SK-N-SH (cell line): ENCODE results near the gene RBM17. TPM values are rescaled to one million over a fixed set of nuclear protein-coding genes. Genes with fewer than 3 reads are reported as not detected.

Experiments used
- CTCF ChIA-PET: fragments of 300-600, 350-600 bp; formaldehyde crosslinking; extraction: SDS; loops from one replicate; lab custom pipeline; 2021; lab: Yijun Ruan, JAX
- POLR2A ChIA-PET: fragments of 350-600 bp; sonication (Branson Sonifier 250); formaldehyde crosslinking; extraction: SDS; loops from one replicate; lab custom pipeline; 2020; ENCODE audit warnings: antibody characterized with exemption, inconsistent platforms; lab: Yijun Ruan, JAX
- DNase-seq: peaks from one replicate; pipeline ENCODE4 v3.0.0; 2012
- H2AFZ ChIP-seq: fragments of 200-600 bp; sonication (generic); 2 replicates; pipeline ENCODE4 v1.8.1; 2016; ENCODE audit warnings: antibody characterized with exemption, mild to moderate bottlenecking, low read depth
- H3F3A ChIP-seq: fragments of 200-600 bp; sonication (generic); replicated peaks from 2 replicates; pipeline ENCODE3; 2016; ENCODE audit warnings: antibody characterized with exemption, mild to moderate bottlenecking; ENCODE audit not compliant: insufficient read depth
- H3K27ac ChIP-seq, 2 experiments: fragments of 200-500 bp in 1 of 2; fragments of 200-600 bp in 1 of 2; sonication (Bioruptor generic) in 1 of 2; sonication (generic), shearing (Covaris generic) in 1 of 2; 2 replicates each; pipeline versions ENCODE4 v1.5.1 to v1.6.1; 2014 to 2016; ENCODE audit warnings: low read depth in 2 of 2, inconsistent platforms in 1 of 2, low read length in 1 of 2, mild to moderate bottlenecking in 1 of 2, mixed read lengths in 1 of 2
- H3K27me3 ChIP-seq: fragments of 200-600 bp; sonication (generic), shearing (Covaris generic); 2 replicates; pipeline ENCODE4 v1.6.1; 2016; ENCODE audit warnings: mixed run types; ENCODE audit not compliant: insufficient read depth
- H3K36me3 ChIP-seq, 2 experiments: fragments of 200-500 bp in 1 of 2; fragments of 200-600 bp in 1 of 2; sonication (Bioruptor generic) in 1 of 2; sonication (generic) in 1 of 2; replicated peaks in 1 of 2; 2 replicates each; pipeline versions ENCODE3 to v1.5.1; 2014 to 2016; ENCODE audit warnings: low read length in 1 of 2, mild to moderate bottlenecking in 1 of 2; ENCODE audit not compliant: insufficient read depth in 2 of 2, control insufficient read depth in 1 of 2
- H3K4me1 ChIP-seq, 2 experiments: fragments of 200-500 bp in 1 of 2; fragments of 200-600 bp in 1 of 2; sonication (Bioruptor generic) in 1 of 2; sonication (generic), shearing (Covaris generic) in 1 of 2; 2 replicates each; pipeline versions ENCODE4 v1.5.1 to v1.6.1; 2014 to 2016; ENCODE audit warnings: low read depth in 1 of 2, low read length in 1 of 2, mixed run types in 1 of 2; ENCODE audit not compliant: insufficient read depth in 2 of 2, control insufficient read depth in 1 of 2
- H3K4me2 ChIP-seq: fragments of 200-600 bp; sonication (generic), shearing (Covaris generic); 2 replicates; pipeline ENCODE4 v1.6.1; 2017; ENCODE audit warnings: mixed run types
- H3K4me3 ChIP-seq, 2 experiments: fragments of 200-500 bp in 1 of 2; fragments of 200-600 bp in 1 of 2; sonication (Bioruptor generic) in 1 of 2; sonication (generic), shearing (Covaris generic) in 1 of 2; 2 replicates each; pipeline versions ENCODE4 v1.5.1 to v1.8.1; 2014 to 2016; ENCODE audit warnings: low read depth in 2 of 2, inconsistent platforms in 1 of 2, low read length in 1 of 2, mild to moderate bottlenecking in 1 of 2, mixed read lengths in 1 of 2, moderate library complexity in 1 of 2
- H3K79me2 ChIP-seq: fragments of 200-600 bp; sonication (generic); 2 replicates; pipeline ENCODE4 v1.8.1; 2017; ENCODE audit warnings: mild to moderate bottlenecking; ENCODE audit not compliant: insufficient read depth
- H3K9ac ChIP-seq: fragments of 200-600 bp; sonication (generic); 2 replicates; pipeline ENCODE4 v1.6.1; 2017; ENCODE audit warnings: mixed run types
- H3K9me2 ChIP-seq: fragments of 200-600 bp; sonication (generic); 2 replicates; pipeline ENCODE4 v1.6.1; 2017; ENCODE audit warnings: mixed run types
- H3K9me3 ChIP-seq: fragments of 200-600 bp; sonication (generic); 2 replicates; pipeline ENCODE4 v1.6.1; 2017; ENCODE audit warnings: mixed run types, mild to moderate bottlenecking, moderate library complexity
- H4K20me1 ChIP-seq: fragments of 200-600 bp; sonication (generic); 2 replicates; pipeline ENCODE4 v1.6.1; 2017; ENCODE audit warnings: mild to moderate bottlenecking, mixed run types; ENCODE audit not compliant: insufficient read depth
- EP300 ChIP-seq, 2 experiments: IDR thresholded peaks; 2 replicates each; pipeline versions ENCODE4 v1.4.0 to v1.6.1; 2012; ENCODE audit warnings: borderline replicate concordance in 1 of 2, low read depth in 1 of 2, low read length in 1 of 2
- FOSL2 ChIP-seq: IDR thresholded peaks from 2 replicates; pipeline ENCODE4 v1.4.0; 2012; ENCODE audit warnings: low read depth, mild to moderate bottlenecking, moderate library complexity, borderline replicate concordance
- FOXJ3 ChIP-seq: sonication (generic); formaldehyde crosslinking; IDR thresholded peaks from 2 replicates; pipeline ENCODE4 v1.5.1; 2020; ENCODE audit warnings: mild to moderate bottlenecking, missing genetic modification reagents
- FOXM1 ChIP-seq: IDR thresholded peaks from 2 replicates; pipeline ENCODE4 v1.4.0; 2012; ENCODE audit warnings: low read depth, mild to moderate bottlenecking
- JUND ChIP-seq: IDR thresholded peaks from 2 replicates; pipeline ENCODE4 v1.4.0; 2012
- NFIC ChIP-seq: IDR thresholded peaks from 2 replicates; pipeline ENCODE4 v1.4.0; 2012; ENCODE audit warnings: borderline replicate concordance
- NRF1 ChIP-seq: IDR thresholded peaks from 2 replicates; pipeline ENCODE4 v1.6.1; 2012; ENCODE audit warnings: low read depth, mild to moderate bottlenecking, low read length
- RAD21 ChIP-seq: IDR thresholded peaks from 2 replicates; pipeline ENCODE4 v1.6.1; 2012; ENCODE audit warnings: mild to moderate bottlenecking, low read length
- REST ChIP-seq: IDR thresholded peaks from 2 replicates; pipeline ENCODE4 v1.6.1; 2012; ENCODE audit warnings: mild to moderate bottlenecking, low read depth, low read length, moderate library complexity
- SMC3 ChIP-seq: IDR thresholded peaks from 2 replicates; pipeline ENCODE4 v1.6.1; 2012; ENCODE audit warnings: low read depth, low read length, improper control_type of control experiment
- USF2 ChIP-seq: fragments of 150-350 bp; IDR thresholded peaks from 2 replicates; pipeline ENCODE4 v1.6.1; 2017; ENCODE audit warnings: antibody characterized with exemption, low read length, low read depth, borderline replicate concordance
- WGBS: methylation state at CpG from one replicate; pipeline ENCODE4 v1.1.6; 2017; ENCODE audit warnings: low lambda C conversion rate; 5-methylcytosine and 5-hydroxymethylcytosine counted together
- polyA plus RNA-seq, 3 experiments: library from polyadenylated mRNA; depleted of rRNA; stranded (reverse); fragments of >200 nt; gene quantifications; 2 replicates each; pipeline ENCODE4 v1.2.3, GENCODE V29; 2012
- TF ChIP-seq, protein P1 (sequence below): IDR thresholded peaks from 2 replicates; pipeline ENCODE4 v1.4.0; 2012; ENCODE audit warnings: low read depth, borderline replicate concordance
- TF ChIP-seq, protein P2 (sequence below): IDR thresholded peaks from 2 replicates; pipeline ENCODE4 v1.4.0; 2012; ENCODE audit warnings: low read depth, borderline replicate concordance
- TF ChIP-seq, protein P3 (sequence below): IDR thresholded peaks from 2 replicates; pipeline ENCODE4; 2012
- TF ChIP-seq, protein P4 (sequence below): IDR thresholded peaks from 2 replicates; pipeline ENCODE4 v1.4.0; 2012; ENCODE audit warnings: low read depth

The RBM17 gene
- polyA plus RNA-seq, 1 of the 3 experiments (the other 2 are of a cell fraction): 32.6 TPM

- no peak for TF ChIP-seq USF2
- TF ChIP-seq RAD21: no peak
- TF ChIP-seq REST: no peak
- TF ChIP-seq, protein P1, sequence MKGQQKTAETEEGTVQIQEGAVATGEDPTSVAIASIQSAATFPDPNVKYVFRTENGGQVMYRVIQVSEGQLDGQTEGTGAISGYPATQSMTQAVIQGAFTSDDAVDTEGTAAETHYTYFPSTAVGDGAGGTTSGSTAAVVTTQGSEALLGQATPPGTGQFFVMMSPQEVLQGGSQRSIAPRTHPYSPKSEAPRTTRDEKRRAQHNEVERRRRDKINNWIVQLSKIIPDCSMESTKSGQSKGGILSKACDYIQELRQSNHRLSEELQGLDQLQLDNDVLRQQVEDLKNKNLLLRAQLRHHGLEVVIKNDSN: no peak
These were observed 31.1 kb downstream of the RBM17 start (continued) for GRCh38 chr10:6119962-6120361.

GRCh38 chr10:6120691-6121090 lies 31.9 kb downstream of the RBM17 start:
- Histone ChIP-seq H3K36me3 (peaks cover 4 to 14% of the 10 kb centered on the region in 2 experiments), H3K79me2 (no peaks in the 10 kb centered on the region), H3K27ac (no peak overlapping the region), H3K4me2 (no peak overlapping the region), H3K4me3 (no peak overlapping the region), H4K20me1 (no peaks in the 10 kb centered on the region), H3K9ac (no peak overlapping the region), H3K27me3 (no peaks in the 10 kb centered on the region), H2AFZ (no peak overlapping the region), H3K9me2 (no peaks in the 10 kb centered on the region), H3F3A (peaks cover 10% of the 10 kb centered on the region), H3K4me1 (peaks cover 0 to 10% of the 10 kb centered on the region in 2 experiments; a peak in 1 of 4 replicates), H3K9me3 (no peaks in the 10 kb centered on the region)
- DNase-seq: no peak
- POLR2A ChIA-PET: no interaction called here
- WGBS: 89% methylated on average over 15 of the region's 15 CpGs
- CTCF ChIA-PET: interaction anchor here (0.6 to 5.7 kb wide), 3 partner anchors 34 to 285 kb away, joined by 3 to 24 read pairs (median 3); no protein-coding TSS in a partner anchor
- TF ChIP-seq FOXJ3 (CRISPR knock-in tag): no peak
- TF ChIP-seq, protein P2, sequence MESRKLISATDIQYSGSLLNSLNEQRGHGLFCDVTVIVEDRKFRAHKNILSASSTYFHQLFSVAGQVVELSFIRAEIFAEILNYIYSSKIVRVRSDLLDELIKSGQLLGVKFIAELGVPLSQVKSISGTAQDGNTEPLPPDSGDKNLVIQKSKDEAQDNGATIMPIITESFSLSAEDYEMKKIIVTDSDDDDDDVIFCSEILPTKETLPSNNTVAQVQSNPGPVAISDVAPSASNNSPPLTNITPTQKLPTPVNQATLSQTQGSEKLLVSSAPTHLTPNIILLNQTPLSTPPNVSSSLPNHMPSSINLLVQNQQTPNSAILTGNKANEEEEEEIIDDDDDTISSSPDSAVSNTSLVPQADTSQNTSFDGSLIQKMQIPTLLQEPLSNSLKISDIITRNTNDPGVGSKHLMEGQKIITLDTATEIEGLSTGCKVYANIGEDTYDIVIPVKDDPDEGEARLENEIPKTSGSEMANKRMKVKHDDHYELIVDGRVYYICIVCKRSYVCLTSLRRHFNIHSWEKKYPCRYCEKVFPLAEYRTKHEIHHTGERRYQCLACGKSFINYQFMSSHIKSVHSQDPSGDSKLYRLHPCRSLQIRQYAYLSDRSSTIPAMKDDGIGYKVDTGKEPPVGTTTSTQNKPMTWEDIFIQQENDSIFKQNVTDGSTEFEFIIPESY: no peak
- TF ChIP-seq, protein P3, sequence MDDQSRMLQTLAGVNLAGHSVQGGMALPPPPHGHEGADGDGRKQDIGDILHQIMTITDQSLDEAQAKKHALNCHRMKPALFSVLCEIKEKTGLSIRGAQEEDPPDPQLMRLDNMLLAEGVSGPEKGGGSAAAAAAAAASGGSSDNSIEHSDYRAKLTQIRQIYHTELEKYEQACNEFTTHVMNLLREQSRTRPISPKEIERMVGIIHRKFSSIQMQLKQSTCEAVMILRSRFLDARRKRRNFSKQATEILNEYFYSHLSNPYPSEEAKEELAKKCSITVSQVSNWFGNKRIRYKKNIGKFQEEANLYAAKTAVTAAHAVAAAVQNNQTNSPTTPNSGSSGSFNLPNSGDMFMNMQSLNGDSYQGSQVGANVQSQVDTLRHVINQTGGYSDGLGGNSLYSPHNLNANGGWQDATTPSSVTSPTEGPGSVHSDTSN: no peak
- TF ChIP-seq, protein P4, sequence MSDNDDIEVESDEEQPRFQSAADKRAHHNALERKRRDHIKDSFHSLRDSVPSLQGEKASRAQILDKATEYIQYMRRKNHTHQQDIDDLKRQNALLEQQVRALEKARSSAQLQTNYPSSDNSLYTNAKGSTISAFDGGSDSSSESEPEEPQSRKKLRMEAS: no peak
- no peak for TF ChIP-seq EP300 (IDR thresholded peaks at IDR 0.05; ENCODE audit: borderline replicate concordance in 1 of 2, low read depth in 1 of 2, low read length in 1 of 2)
- TF ChIP-seq, protein P1: no peak
- TF ChIP-seq SMC3: no peak
- TF ChIP-seq NRF1: no peak
- no peak for TF ChIP-seq FOXM1
- no peak for TF ChIP-seq USF2
- no peak for TF ChIP-seq JUND
- no peak for TF ChIP-seq FOSL2
- TF ChIP-seq REST: no peak
- TF ChIP-seq NFIC: no peak
